CD14-positive monocyte (primary cell): ENCODE data around the gene TMEM120B. TPM values are rescaled to one million over a fixed set of nuclear protein-coding genes. Genes with fewer than 3 reads are reported as not detected.

Source experiments
- DNase-seq, 3 donors: peaks; one replicate each; pipeline ENCODE4 v3.0.0-alpha.2; 2011 to 2022
- H2AFZ ChIP-seq: 2 replicates; pipeline ENCODE4 v1.6.0; 2012; ENCODE audit warnings: mild to moderate bottlenecking, low read depth, low read length, inconsistent platforms; ENCODE audit not compliant: insufficient read depth, poor library complexity, severe bottlenecking
- H3K27ac ChIP-seq, 2 donors: 1 replicate in 1 of 2; 2 replicates in 1 of 2; pipeline ENCODE4 v1.5.1; 2012 to 2013; ENCODE audit warnings: low read length in 2 of 2, control low read depth in 1 of 2, inconsistent platforms in 1 of 2, low read depth in 1 of 2, mild to moderate bottlenecking in 1 of 2
- H3K27me3 ChIP-seq, 2 donors: one replicate each; pipeline versions ENCODE4 v1.6.0 to v1.6.1; 2011 to 2013; ENCODE audit warnings: low read length in 2 of 2; ENCODE audit not compliant: control insufficient read depth in 2 of 2, insufficient read depth in 2 of 2
- H3K36me3 ChIP-seq, 2 donors: replicated peaks in 1 of 2; 1 replicate in 1 of 2; 2 replicates in 1 of 2; pipeline versions ENCODE4 v1.5.1 to v1.6.1; 2012 to 2013; ENCODE audit warnings: low read length in 2 of 2, control low read depth in 1 of 2, inconsistent platforms in 1 of 2, mild to moderate bottlenecking in 1 of 2; ENCODE audit not compliant: insufficient read depth in 2 of 2, control insufficient read depth in 1 of 2
- H3K4me1 ChIP-seq, 2 donors: 1 replicate in 1 of 2; 2 replicates in 1 of 2; pipeline versions ENCODE4 v1.5.1 to v1.6.1; 2012 to 2013; ENCODE audit warnings: low read length in 2 of 2, control low read depth in 1 of 2, inconsistent platforms in 1 of 2, mild to moderate bottlenecking in 1 of 2, moderate library complexity in 1 of 2; ENCODE audit not compliant: insufficient read depth in 2 of 2, control insufficient read depth in 1 of 2
- H3K4me2 ChIP-seq: replicated peaks from 2 replicates; pipeline ENCODE3; 2012; ENCODE audit warnings: low read length, moderate library complexity, mild to moderate bottlenecking; ENCODE audit not compliant: poor library complexity, severe bottlenecking; ENCODE audit errors: extremely low read depth
- H3K4me3 ChIP-seq, 3 experiments: fragments of 200-600 bp in 1 of 3; sonication (generic) in 1 of 3; replicated peaks in 1 of 3; 1 replicate in 2 of 3; 2 replicates in 1 of 3; pipeline ENCODE4 v1.5.1; 2011 to 2013; ENCODE audit warnings: low read length in 3 of 3, mild to moderate bottlenecking in 3 of 3, control low read depth in 2 of 3, low read depth in 2 of 3, inconsistent platforms in 1 of 3, moderate library complexity in 1 of 3
- H3K79me2 ChIP-seq: 2 replicates; pipeline ENCODE4 v1.6.0; 2012; ENCODE audit warnings: mild to moderate bottlenecking, control low read depth, inconsistent platforms, low read length, moderate library complexity; ENCODE audit not compliant: insufficient read depth
- H3K9ac ChIP-seq: 2 replicates; pipeline ENCODE4 v1.6.0; 2017; ENCODE audit warnings: low read length, mild to moderate bottlenecking; ENCODE audit not compliant: insufficient read depth, poor library complexity, severe bottlenecking
- H3K9me3 ChIP-seq, 2 donors: replicated peaks in 1 of 2; 1 replicate in 1 of 2; 2 replicates in 1 of 2; pipeline versions ENCODE4 v1.5.1 to v1.6.1; 2012 to 2013; ENCODE audit warnings: low read length in 2 of 2, control low read depth in 1 of 2; ENCODE audit not compliant: control insufficient read depth in 1 of 2, insufficient read depth in 1 of 2
- H4K20me1 ChIP-seq: 2 replicates; pipeline ENCODE4 v1.6.0; 2012; ENCODE audit warnings: mild to moderate bottlenecking, low read length, control low read depth, moderate library complexity; ENCODE audit not compliant: insufficient read depth
- H3K27ac Mint-ChIP-seq, 7 donors: one replicate each; pipeline ENCODE4 v1.8.0; 2020; ENCODE audit warnings: mild to moderate bottlenecking in 7 of 7, mixed read lengths in 7 of 7, moderate library complexity in 6 of 7, inconsistent platforms in 2 of 7
- H3K27me3 Mint-ChIP-seq, 3 donors: one replicate each; pipeline ENCODE4 v1.8.0; 2021 to 2022; ENCODE audit warnings: low read depth in 3 of 3, mild to moderate bottlenecking in 3 of 3, mixed read lengths in 3 of 3, moderate library complexity in 3 of 3, inconsistent platforms in 1 of 3
- H3K36me3 Mint-ChIP-seq, 2 donors: one replicate each; pipeline ENCODE4 v1.8.0; 2020; ENCODE audit warnings: mixed read lengths in 2 of 2, inconsistent platforms in 1 of 2, mild to moderate bottlenecking in 1 of 2
- H3K4me1 Mint-ChIP-seq: one replicate; pipeline ENCODE4 v1.8.0; 2020; ENCODE audit warnings: mild to moderate bottlenecking, mixed read lengths
- H3K4me3 Mint-ChIP-seq, 2 donors: one replicate each; pipeline ENCODE4 v1.8.0; 2020; ENCODE audit warnings: mild to moderate bottlenecking in 2 of 2, mixed read lengths in 2 of 2, moderate library complexity in 1 of 2
- H3K9me3 Mint-ChIP-seq, 7 donors: one replicate each; pipeline ENCODE4 v1.8.0; 2020 to 2022; ENCODE audit warnings: mixed read lengths in 7 of 7, mild to moderate bottlenecking in 6 of 7, moderate library complexity in 6 of 7, inconsistent platforms in 2 of 7
- WGBS: methylation state at CpG from one replicate; pipeline ENCODE4 v1.1.5; 2013; ENCODE audit warnings: missing lambda C conversion rate; ENCODE audit not compliant: insufficient coverage; 5-methylcytosine and 5-hydroxymethylcytosine counted together
- intact Hi-C, 2 donors: fragments of 100-400 bp; cut with micrococcal nuclease; formaldehyde crosslinking; loops; one replicate each; pipeline versions ENCODE4 v1.15.0 to v1.15.1; 2023
- polyA plus RNA-seq, 3 donors: library from polyadenylated mRNA; depleted of rRNA in 1 of 3; unstranded in 2 of 3; stranded (reverse) in 1 of 3; fragments of 300-500 nt in 2 of 3; fragments of >200 nt in 1 of 3; fragmentation: Illumina TruSeq in 2 of 3; gene quantifications; 1 replicate in 2 of 3; 2 replicates in 1 of 3; pipeline ENCODE4 v1.2.3, GENCODE V29; 2012 to 2021
- TF ChIP-seq, protein P1 (sequence below): fragments of 200-600 bp; IDR thresholded peaks from one replicate; pipeline ENCODE4 v1.8.0; 2022; ENCODE audit warnings: antibody characterized with exemption, mild to moderate bottlenecking

TMEM120B gene
- polyA plus RNA-seq, 3 donors: 0.65 to 2.4 (median 1.1) TPM

DNA sequence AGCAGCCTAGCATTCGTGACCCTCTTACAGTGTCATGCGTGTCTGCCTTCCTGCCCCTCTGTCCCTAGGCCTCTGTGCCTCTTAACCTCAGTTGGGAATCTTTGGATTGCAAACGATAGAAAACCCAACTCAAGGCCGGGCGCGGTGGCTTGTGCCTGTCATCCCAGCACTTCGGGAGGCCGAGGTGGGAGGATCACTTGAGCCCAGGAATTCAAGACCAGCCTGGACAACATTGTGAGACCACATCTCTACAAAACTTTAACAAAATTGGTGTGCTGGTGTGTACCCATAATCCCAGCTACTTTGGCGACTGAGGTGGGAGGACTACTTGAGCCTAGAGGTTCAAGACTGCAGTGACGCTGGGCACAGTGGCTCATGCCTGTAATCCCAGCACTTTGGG is 36.7 kb downstream of the TMEM120B start:
- intact Hi-C loops: no loop called here
- H3K4me3 Mint-ChIP-seq: no peak overlapping the region
- H3K9me3 Mint-ChIP-seq: no peaks in the 10 kb centered on the region
- TF ChIP-seq, protein P1, sequence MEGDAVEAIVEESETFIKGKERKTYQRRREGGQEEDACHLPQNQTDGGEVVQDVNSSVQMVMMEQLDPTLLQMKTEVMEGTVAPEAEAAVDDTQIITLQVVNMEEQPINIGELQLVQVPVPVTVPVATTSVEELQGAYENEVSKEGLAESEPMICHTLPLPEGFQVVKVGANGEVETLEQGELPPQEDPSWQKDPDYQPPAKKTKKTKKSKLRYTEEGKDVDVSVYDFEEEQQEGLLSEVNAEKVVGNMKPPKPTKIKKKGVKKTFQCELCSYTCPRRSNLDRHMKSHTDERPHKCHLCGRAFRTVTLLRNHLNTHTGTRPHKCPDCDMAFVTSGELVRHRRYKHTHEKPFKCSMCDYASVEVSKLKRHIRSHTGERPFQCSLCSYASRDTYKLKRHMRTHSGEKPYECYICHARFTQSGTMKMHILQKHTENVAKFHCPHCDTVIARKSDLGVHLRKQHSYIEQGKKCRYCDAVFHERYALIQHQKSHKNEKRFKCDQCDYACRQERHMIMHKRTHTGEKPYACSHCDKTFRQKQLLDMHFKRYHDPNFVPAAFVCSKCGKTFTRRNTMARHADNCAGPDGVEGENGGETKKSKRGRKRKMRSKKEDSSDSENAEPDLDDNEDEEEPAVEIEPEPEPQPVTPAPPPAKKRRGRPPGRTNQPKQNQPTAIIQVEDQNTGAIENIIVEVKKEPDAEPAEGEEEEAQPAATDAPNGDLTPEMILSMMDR: no peak
- H3K27ac Mint-ChIP-seq: no peak overlapping the region
- Histone ChIP-seq H3K27ac (no peak overlapping the region), H3K36me3 (peaks cover 0 to 3% of the 10 kb centered on the region in 2 donors), H2AFZ (no peak overlapping the region), H3K4me3 (no peak overlapping the region), H4K20me1 (no peaks in the 10 kb centered on the region), H3K27me3 (no peaks in the 10 kb centered on the region), H3K79me2 (no peaks in the 10 kb centered on the region), H3K4me1 (no peaks in the 10 kb centered on the region), H3K9me3 (no peaks in the 10 kb centered on the region), H3K9ac (no peak overlapping the region), H3K4me2 (no peak overlapping the region)
- no peaks in the 10 kb centered on the region for H3K36me3 Mint-ChIP-seq
- WGBS: 76% methylated on average over 2 of the region's 10 CpGs
- peaks cover 0 to 2% (median 0%) of the 10 kb centered on the region in 3 donors for H3K27me3 Mint-ChIP-seq
- H3K4me1 Mint-ChIP-seq: peaks cover 11% of the 10 kb centered on the region
- no peak for DNase-seq

DNA sequence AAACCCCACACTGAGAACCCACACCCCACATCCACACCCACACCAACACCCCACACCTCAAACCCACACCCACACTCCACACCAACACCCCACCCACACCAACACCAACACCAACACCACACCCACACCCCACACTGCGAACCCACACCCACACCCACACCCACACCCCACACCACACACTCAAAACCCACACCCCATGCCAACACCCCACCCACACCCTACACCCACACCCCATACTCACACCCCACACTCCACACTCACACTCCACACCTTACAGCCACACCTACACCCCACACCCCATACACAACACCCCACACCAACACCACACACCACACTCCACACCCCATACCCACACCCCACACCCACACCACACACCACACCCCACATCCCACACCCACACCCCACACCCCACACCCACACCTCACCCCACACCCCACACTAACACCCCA is 38.0 kb downstream of the TMEM120B start:
- TF ChIP-seq, protein P1: no peak
- no peaks in the 10 kb centered on the region for H3K36me3 Mint-ChIP-seq
- H3K9ac ChIP-seq: no peak overlapping the region
- no peak overlapping the region for H3K4me3 ChIP-seq
- no CpG with 5 or more reads among the region's 1 CpG for WGBS
- H2AFZ ChIP-seq: no peak overlapping the region
- intact Hi-C loops: no loop called here
- no peak overlapping the region for H3K4me2 ChIP-seq
- H3K4me3 Mint-ChIP-seq: no peak overlapping the region
- no peak overlapping the region for H3K27ac ChIP-seq
- peaks cover 0 to 3% of the 10 kb centered on the region in 2 donors for H3K36me3 ChIP-seq
- H3K9me3 Mint-ChIP-seq: no peaks in the 10 kb centered on the region
- H3K27ac Mint-ChIP-seq: no peak overlapping the region
- no peaks in the 10 kb centered on the region for H3K9me3 ChIP-seq
- H3K79me2 ChIP-seq: no peaks in the 10 kb centered on the region
- H3K27me3 Mint-ChIP-seq: no peaks in the 10 kb centered on the region
- DNase-seq: no peak
- no peaks in the 10 kb centered on the region for H4K20me1 ChIP-seq
- H3K4me1 ChIP-seq: no peaks in the 10 kb centered on the region
- H3K4me1 Mint-ChIP-seq: peaks cover 11% of the 10 kb centered on the region
- H3K27me3 ChIP-seq: no peaks in the 10 kb centered on the region
